ENCODE measurements around the gene EYA2. TPM values are rescaled to one million over a fixed set of nuclear protein-coding genes. Genes with fewer than 3 reads are reported as not detected.

The EYA2 gene
- 1 to 10 TPM; 1.2 to 3.3 (median 2.6) TPM for total RNA-seq
- 10 to 100 TPM in 1 of 3 donors, 1 to 10 TPM in 2; 5.4 to 11.8 (median 6.1) TPM for polyA plus RNA-seq

GRCh38 chr20:46894579-46894958, at the start of gene EYA2:
EYA2 (plus strand) TSS chr20:46894843; CDS start chr20:46990011, 95,168 bp downstream.
- H3K36me3 ChIP-seq: no peaks in the 10 kb centered on the region
- H3K27me3 ChIP-seq: peaks cover 7 to 55% (median 18%) of the 10 kb centered on the region in 3 donors
- H3K9me3 ChIP-seq: peaks cover 0 to 6% (median 3%) of the 10 kb centered on the region in 4 donors
- H3K27ac ChIP-seq: peak within 1 kb of the TSS in 3 of 4 donors; percentile 5 to 31 (median 15)
- peaks cover 0 to 18% (median 8%) of the 10 kb centered on the region in 4 donors for H3K4me1 ChIP-seq
- peak within 1 kb of the TSS; percentile 28 to 54 (median 48) for H3K4me3 ChIP-seq
- 1 to 2% methylated on average over 51 of the region's 52 CpGs for WGBS, 2 donors
- intact Hi-C loops (cut with DNase I): no loop called here
- DNase-seq: no peak
- TF ChIP-seq CTCF (IDR thresholded peaks at IDR 0.05) (no peak), POLR2AphosphoS5 (IDR thresholded peaks at IDR 0.05) (no peak), EP300 (IDR thresholded peaks at IDR 0.05) (no peak), POLR2A (IDR thresholded peaks at IDR 0.05) (no peak)

DNA sequence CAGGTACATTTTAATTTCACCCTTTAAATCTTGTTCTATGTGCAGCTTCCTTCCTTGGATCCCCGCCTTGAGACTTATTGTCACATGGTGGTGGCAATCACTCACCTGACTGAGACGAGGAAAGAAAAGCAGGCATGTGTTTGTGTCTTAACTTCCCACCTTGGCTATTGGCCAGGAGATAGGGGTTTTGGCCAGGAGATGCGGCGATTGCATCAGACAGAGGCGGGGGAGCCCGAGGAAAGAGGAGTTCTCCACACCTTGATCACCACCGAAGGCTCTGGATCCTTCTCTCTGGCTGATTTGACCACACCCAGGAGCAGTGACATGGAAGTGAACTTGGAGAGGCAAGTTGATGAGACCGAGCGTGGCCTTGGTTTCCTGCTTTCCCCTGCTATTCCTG, 49.7 kb upstream of the EYA2 start:
- H3K9me3 ChIP-seq: no peaks in the 10 kb centered on the region
- H3K27ac ChIP-seq: no peak overlapping the region
- TF ChIP-seq POLR2AphosphoS5 (IDR thresholded peaks at IDR 0.05) (no peak), CTCF (IDR thresholded peaks at IDR 0.05) (no peak), EP300 (IDR thresholded peaks at IDR 0.05) (no peak), POLR2A (IDR thresholded peaks at IDR 0.05) (no peak)
- intact Hi-C loops (cut with DNase I): no loop called here
- no peaks in the 10 kb centered on the region for H3K36me3 ChIP-seq
- no peaks in the 10 kb centered on the region for H3K4me1 ChIP-seq
- H3K4me3 ChIP-seq: no peak overlapping the region
- 87 to 88% methylated on average over 9 of the region's 9 CpGs for WGBS, 2 donors
- DNase-seq: no peak
- no peaks in the 10 kb centered on the region for H3K27me3 ChIP-seq

DNA sequence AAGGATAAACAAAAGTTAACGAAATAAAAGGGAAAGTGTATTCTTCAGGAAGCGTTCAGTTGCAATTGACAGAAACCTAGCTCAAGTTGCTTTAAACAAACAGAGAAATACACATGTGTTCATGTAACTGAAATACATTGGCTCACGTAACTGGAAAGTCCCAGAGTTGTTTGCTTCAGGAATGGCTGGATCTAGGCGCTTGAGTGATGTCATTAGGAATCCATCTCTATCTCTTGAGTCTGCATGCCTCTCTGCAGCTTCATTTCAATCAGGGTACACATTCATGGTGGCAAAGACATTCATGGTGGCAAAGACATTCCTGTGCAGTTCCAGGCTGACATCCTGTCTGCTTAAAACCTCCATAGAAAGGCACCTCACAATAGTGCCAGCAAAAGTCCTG, 45.4 kb upstream of the EYA2 start:
- 88 to 93% methylated on average over 4 of the region's 4 CpGs for WGBS, 2 donors
- Histone ChIP-seq H3K27me3 (peaks cover 0 to 13% (median 0%) of the 10 kb centered on the region in 3 donors), H3K9me3 (no peaks in the 10 kb centered on the region), H3K4me3 (no peak overlapping the region), H3K36me3 (no peaks in the 10 kb centered on the region), H3K4me1 (no peaks in the 10 kb centered on the region), H3K27ac (no peak overlapping the region)
- no peak for DNase-seq
- TF ChIP-seq EP300 (IDR thresholded peaks at IDR 0.05): no peak
- no peak for TF ChIP-seq POLR2A (IDR thresholded peaks at IDR 0.05)
- TF ChIP-seq CTCF (IDR thresholded peaks at IDR 0.05): no peak
- no peak for TF ChIP-seq POLR2AphosphoS5 (IDR thresholded peaks at IDR 0.05)
- intact Hi-C loops (cut with DNase I): no loop called here

GRCh38 chr20:46849751-46850150, 44.9 kb upstream of the EYA2 start:
- Histone ChIP-seq H3K4me3 (no peak overlapping the region), H3K27me3 (peaks cover 0 to 13% (median 0%) of the 10 kb centered on the region in 3 donors), H3K4me1 (no peaks in the 10 kb centered on the region), H3K27ac (no peak overlapping the region), H3K9me3 (no peaks in the 10 kb centered on the region), H3K36me3 (no peaks in the 10 kb centered on the region)
- intact Hi-C loops (cut with DNase I): no loop called here
- no peak for DNase-seq
- no peak for TF ChIP-seq EP300 (IDR thresholded peaks at IDR 0.05)
- WGBS, 2 donors: 79 to 87% methylated on average over 5 of the region's 5 CpGs

GRCh38 chr20:46850416-46850815, 44.2 kb upstream of the EYA2 start:
- Histone ChIP-seq H3K9me3 (no peaks in the 10 kb centered on the region), H3K27me3 (peaks cover 0 to 13% (median 0%) of the 10 kb centered on the region in 3 donors), H3K4me3 (no peak overlapping the region), H3K36me3 (no peaks in the 10 kb centered on the region), H3K27ac (no peak overlapping the region), H3K4me1 (no peaks in the 10 kb centered on the region)
- 14 to 42% methylated on average over 10 of the region's 10 CpGs for WGBS, 2 donors
- no peak for DNase-seq
- TF ChIP-seq EP300 (IDR thresholded peaks at IDR 0.05) (no peak), CTCF (IDR thresholded peaks at IDR 0.05) (no peak), POLR2AphosphoS5 (IDR thresholded peaks at IDR 0.05) (no peak), POLR2A (IDR thresholded peaks at IDR 0.05) (no peak)
- intact Hi-C loops (cut with DNase I): no loop called here

All from sigmoid colon (tissue), 7 donors.